D721Med (cell line): ENCODE data around the gene SAP25.
"Not testable (repeated sequence)": the region's sequence is repeated elsewhere in the genome, so short reads cannot be mapped to it uniquely, and the experiment has no call there.

Experiments
- DNase-seq: peaks from one replicate; pipeline ENCODE4 v3.0.0; 2011; ENCODE audit warnings: low spot score; ENCODE audit not compliant: insufficient read length
- FAIRE-seq: peaks from 2 replicates; lab custom pipeline; 2011; peaks lifted over from hg19 to GRCh38; lab: Jason Lieb, UNC
- TF ChIP-seq, protein P1 (sequence below): IDR thresholded peaks from 2 replicates; pipeline ENCODE4 v1.5.1; 2012; ENCODE audit warnings: mild to moderate bottlenecking, control low read depth; ENCODE audit not compliant: insufficient read depth; ENCODE audit errors: missing control alignments

The SAP25 gene

GRCh38 chr7:100555701-100556100, 18.0 kb downstream of the SAP25 start:
- TF ChIP-seq, protein P1, sequence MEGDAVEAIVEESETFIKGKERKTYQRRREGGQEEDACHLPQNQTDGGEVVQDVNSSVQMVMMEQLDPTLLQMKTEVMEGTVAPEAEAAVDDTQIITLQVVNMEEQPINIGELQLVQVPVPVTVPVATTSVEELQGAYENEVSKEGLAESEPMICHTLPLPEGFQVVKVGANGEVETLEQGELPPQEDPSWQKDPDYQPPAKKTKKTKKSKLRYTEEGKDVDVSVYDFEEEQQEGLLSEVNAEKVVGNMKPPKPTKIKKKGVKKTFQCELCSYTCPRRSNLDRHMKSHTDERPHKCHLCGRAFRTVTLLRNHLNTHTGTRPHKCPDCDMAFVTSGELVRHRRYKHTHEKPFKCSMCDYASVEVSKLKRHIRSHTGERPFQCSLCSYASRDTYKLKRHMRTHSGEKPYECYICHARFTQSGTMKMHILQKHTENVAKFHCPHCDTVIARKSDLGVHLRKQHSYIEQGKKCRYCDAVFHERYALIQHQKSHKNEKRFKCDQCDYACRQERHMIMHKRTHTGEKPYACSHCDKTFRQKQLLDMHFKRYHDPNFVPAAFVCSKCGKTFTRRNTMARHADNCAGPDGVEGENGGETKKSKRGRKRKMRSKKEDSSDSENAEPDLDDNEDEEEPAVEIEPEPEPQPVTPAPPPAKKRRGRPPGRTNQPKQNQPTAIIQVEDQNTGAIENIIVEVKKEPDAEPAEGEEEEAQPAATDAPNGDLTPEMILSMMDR: no peak
- FAIRE-seq (no peak), DNase-seq (no peak)

DNA sequence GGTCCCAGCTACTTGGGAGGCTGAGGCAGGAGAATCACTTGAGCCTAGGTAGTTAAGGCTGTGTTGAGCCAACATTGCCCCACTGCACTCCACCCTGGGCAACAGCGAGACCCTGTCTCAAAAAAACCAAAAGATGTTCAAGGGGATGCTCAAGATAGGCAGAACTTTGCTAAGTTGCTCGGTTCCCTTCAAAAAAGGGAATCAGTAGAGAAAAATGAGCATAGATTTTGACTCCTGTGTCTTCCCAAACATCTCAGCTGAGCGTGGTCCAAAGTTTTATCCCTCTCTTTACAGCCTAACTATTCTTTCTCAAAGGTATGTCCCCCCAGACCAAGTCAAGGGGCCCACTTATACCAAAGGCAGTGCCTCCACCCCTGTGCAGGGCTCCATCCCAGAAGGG, 20.7 kb downstream of the SAP25 start:
- TF ChIP-seq, protein P1: no peak
- FAIRE-seq: no peak
- DNase-seq: no peak

- DNase-seq (no peak), FAIRE-seq (no peak)
These were observed 21.2 kb downstream of the SAP25 start for GRCh38 chr7:100552532-100552931.

DNA sequence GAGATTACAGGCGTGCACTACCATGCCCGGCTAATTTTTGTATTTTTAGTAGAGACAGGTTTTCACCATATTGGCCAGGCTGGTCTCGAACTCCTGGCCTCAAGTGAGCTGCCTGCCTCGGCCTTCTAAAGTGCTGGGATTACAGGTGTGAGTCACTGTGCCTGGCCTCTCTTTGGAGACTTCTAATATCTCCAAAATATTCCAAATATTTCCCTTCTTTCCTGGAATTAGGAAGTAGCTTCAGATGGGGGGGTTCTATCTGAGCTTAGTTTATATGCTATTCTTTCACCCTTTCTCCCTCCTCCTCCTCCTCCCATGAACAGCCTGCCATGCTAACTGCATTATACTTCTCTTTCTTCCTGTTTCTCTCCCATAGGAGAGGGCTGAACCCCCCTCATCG, 25.3 kb downstream of the SAP25 start:
- not testable (repeated sequence) for FAIRE-seq, DNase-seq

More at GRCh38 chr7:100552532-100552931, 21.2 kb downstream of the SAP25 start:
- TF ChIP-seq, protein P1: no peak

- DNase-seq (no peak), FAIRE-seq (no peak)
- TF ChIP-seq, protein P1: no peak
These were observed 25.8 kb downstream of the SAP25 start for GRCh38 chr7:100547872-100548271.

GRCh38 chr7:100546926-100547800, 26.5 kb downstream of the SAP25 start:
- TF ChIP-seq, protein P1: no peak
- DNase-seq (no peak), FAIRE-seq (no peak)

GRCh38 chr7:100546129-100546925, 27.4 kb downstream of the SAP25 start:
- TF ChIP-seq, protein P1: no peak
- FAIRE-seq (no peak), DNase-seq (no peak)
